ENCODE results near the gene CDR2.
"Not testable (repeated sequence)": the region's sequence is repeated elsewhere in the genome, so short reads cannot be mapped to it uniquely, and the experiment has no call there.

CDR2 gene

DNA sequence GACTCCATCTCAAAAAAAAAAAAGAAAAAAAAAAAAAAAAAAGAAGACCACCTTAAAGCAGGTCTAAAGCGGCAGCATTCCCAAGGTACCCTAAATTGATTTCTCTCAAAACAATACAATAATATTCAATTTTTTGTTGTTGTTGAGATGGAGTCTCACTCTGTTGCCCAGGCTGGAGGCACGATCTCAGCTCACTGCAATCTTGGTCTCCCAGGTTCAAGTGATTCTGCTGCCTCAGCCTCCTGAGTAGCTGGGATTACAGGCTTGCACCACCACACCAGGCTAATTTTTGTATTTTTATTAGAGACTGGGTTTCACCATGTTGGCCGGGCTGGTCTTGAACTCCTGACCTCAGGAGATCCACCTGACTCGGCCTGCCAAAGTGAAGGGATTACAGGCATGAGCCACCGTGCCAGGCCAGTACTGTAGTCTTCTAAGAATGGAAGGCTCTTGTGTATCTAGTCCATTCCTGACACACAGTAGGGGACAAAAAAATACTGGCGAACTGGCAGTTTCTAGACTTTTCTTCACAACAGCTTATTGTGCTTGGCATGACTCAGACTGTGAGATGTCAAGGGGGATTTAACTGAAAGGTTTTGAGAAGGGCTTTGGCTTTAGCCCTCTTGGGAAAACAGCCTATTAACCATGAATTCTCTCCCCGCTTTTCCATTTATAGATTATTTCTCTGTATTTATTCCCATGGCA, 17.3 kb downstream of the CDR2 start:
- DNase-seq, result no peak
- in situ Hi-C loops (cut with MboI; ENCODE audit: low pct_unique_long_range_greater_than_20kb, low sequenced_read_pairs), result no loop called here

DNA sequence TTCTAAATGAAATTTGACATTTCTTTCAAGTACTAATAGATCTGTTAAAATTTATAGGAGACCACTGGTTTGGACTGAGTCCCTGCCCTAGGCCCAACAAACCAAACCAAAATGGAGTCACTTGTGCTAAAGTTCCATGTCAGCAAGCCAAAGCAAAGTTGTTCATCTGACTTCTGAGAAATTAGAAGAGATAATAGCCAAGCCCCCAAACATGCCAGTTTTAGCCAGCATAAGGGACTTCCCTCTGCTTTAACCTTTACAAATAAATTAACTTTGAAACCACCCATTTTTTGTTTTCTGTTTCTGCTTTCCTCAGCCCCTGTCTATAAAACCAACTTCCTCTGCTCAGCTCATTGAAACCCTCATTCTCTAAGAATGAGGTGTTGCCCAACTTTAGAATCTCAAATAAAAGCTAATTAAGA, 18.9 kb downstream of the CDR2 start:
- peak; percentile 26 for DNase-seq
- in situ Hi-C loops (cut with MboI; ENCODE audit: low pct_unique_long_range_greater_than_20kb, low sequenced_read_pairs), result no loop called here

DNA sequence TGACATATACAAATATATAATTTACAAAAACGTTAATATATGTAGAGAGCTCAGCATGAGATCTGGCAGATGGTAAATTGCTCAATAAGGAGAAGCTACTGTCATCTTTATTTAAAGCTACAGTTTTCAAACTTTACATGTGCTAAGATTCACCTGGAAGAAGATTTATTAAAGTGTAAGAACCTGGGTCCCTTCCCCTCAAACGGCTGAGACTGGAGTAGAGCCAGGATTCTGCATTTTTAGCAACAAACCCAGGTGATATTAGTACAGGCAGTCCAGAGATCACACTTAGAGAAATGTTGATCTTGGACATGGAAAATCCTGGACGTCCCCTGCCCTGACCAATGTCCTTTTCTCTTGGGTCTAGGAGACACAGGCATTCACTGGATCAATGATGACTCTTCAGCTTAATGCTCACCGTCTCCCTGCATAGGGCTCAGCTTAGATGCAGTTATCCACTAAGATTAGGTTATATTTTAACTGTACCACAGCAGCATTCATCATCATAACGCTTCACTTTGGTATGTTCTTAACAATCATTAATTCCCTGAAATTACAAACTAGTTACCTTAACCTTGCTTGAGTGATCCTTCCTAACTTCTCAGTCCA, 20.4 kb downstream of the CDR2 start:
- DNase-seq, result no peak
- in situ Hi-C loops (cut with MboI; ENCODE audit: low pct_unique_long_range_greater_than_20kb, low sequenced_read_pairs), result no loop called here

DNA sequence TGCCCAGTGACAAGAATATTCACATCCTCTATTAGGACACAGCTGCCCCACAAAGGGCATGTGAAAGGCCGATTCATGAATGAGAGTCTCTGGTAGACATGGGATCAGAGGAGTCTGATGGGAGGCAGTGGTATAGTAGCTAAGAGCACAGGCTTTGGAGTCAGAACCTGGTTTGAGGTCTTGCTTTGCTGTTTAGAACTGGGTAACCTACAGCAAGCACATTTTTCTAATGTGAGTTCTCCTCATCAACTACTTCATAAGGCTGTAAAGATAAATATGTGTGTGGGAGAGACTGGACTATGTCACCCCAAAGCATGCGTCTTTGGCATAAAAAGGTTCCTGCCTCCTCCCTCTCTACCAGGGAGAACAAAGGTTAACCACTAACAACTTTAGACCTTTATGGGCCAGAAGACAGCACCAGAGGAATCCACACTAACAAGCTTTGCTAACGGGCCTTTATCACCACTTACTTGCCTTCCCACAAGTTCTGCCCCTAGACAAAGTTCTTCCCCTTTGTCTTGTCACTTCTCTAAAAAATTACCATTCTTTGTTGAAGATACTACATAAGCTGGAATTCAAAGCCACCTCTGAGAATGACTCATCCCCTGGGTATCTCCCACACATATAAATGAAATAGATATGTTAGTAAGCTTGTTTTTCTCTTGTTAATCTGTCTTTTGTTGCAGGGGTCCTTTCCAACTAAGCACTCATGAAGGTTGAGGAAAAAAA, 21.1 kb downstream of the CDR2 start:
- in situ Hi-C loops (cut with MboI; ENCODE audit: low pct_unique_long_range_greater_than_20kb, low sequenced_read_pairs), result no loop called here
- peak; percentile 91 for DNase-seq

DNA sequence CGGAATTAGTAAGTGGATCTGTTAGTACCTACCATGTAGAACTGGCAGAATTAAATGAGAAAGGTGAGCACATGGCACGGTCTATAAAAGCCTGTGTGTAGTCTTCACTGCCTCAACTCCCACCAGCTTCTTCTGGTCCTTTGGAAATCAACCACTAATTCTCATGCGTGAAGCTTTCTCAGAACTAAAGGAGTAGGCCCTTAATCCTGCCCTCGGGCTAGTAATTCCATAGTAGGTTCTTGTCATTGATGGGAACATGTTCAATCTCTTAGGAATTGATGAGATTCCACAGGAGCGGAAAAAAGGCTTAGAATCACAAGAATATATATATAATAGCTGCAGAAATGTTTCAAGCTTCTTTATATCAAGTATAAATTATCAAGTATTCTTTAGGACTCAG, 21.7 kb downstream of the CDR2 start:
- in situ Hi-C loops (cut with MboI; ENCODE audit: low pct_unique_long_range_greater_than_20kb, low sequenced_read_pairs), result no loop called here
- DNase-seq, result no peak

DNA sequence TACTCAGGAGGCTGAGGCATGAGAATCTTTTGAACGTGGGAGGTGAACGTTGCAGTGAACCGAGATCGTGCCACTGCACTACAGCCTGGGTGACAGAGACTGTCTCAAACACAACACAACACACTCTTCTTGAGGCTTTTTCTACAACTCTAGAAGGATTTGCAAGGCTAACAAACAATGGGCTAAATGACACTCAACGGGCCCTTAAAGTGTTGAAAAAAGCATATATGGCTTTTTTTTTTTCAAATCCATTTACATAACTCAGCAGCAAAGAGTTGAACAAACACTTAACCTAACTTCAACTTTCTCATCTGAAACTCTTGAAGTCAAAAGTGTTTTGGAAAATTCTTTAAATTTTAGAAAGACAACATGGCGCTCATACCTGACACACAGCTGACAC, 22.3 kb downstream of the CDR2 start:
- in situ Hi-C loops (cut with MboI; ENCODE audit: low pct_unique_long_range_greater_than_20kb, low sequenced_read_pairs), result no loop called here
- no peak for DNase-seq

DNA sequence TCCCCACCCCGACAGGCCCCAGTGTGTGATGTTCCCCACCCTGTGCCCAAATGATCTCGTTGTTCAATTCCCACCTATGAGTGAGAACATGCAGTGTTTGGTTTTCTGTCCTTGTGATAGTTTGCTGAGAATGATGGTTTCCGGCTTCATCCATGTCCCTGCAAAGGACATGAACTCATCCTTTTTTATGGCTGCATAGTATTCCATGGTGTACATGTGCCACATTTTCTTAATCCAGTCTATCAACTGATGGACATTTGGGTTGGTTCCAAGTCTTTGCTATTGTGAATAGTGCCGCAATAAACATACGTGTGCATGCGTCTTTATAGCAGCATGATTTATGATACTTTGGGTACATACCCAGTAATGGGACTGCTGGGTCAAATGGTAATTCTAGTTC, 23.4 kb downstream of the CDR2 start:
- in situ Hi-C loops (cut with MboI; ENCODE audit: low pct_unique_long_range_greater_than_20kb, low sequenced_read_pairs); DNase-seq: not testable (repeated sequence)

DNA sequence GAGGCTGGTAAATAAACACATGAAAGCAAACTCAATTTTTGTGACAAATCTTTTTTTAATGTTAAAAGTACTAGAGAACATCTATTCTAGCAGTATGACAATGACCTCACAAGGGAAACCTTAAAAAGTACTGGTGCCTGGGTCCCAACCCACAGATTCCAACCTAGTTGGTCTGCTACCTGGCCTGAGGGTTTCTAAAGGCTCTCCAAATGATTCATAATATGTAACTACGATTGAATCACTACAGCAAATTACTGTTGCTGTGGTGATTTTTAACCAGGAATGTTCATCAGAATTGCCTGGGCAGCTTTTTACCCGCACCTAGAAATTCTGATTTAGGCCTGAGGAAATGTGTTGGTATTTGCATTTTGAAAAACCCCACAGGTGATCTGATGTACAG, 26.1 kb downstream of the CDR2 start:
- no peak for DNase-seq
- in situ Hi-C loops (cut with MboI; ENCODE audit: low pct_unique_long_range_greater_than_20kb, low sequenced_read_pairs), result no loop called here

DNA sequence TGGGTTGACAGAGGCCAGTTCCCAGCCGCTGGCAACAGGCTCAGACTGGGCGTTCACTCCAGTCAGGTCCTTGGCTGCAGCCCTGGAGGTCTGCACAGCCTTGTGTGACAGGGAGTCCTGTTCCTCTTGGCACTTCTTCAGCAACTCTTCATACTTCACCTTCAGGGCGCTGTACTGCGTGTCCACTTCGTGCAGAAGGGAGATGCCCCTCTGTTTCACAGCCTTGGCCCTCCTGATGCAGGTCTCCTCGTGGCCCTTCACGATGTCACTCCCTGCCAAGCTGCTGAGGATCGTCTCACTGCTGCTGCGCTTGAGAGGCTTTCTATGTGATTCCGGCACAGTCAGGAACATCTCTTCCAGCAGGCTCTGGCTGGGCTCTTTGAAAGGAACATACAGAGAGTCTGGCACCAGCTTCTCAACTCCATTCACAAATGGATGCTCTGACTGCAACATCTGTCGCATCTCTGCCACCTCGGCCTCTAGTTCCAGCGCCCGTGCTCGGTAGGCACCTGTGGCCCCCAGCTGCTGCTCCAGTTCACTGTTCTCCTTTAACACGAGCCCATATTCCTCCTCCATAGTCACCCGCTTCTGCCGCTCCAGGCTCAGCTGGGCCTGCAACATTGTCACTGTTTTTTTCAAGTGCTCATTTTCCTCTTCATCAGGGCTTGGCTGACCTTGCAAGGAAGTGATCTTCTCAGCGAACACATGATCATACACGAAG, 27.2 kb downstream of the CDR2 start:
- in situ Hi-C loops (cut with MboI; ENCODE audit: low pct_unique_long_range_greater_than_20kb, low sequenced_read_pairs), result no loop called here

DNA sequence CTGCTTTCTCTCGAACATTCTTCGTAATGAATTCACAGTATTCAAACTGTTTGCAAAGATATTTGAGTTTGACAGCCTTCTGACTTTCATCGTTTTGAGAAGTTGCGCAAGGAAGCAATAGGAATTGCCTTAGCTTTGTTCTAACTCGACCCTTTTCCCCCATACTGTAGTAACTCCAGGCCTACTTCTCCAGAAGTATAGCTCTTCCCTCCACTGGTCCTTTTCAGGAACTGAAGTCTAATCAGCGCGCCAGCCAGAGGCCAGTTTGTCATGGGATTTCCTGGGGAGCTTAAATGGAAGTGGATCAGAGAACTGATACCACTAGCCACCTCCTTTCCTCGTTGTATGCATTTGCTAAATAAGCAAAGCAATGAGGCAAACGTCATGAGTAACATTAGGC, 27.9 kb downstream of the CDR2 start:
- in situ Hi-C loops (cut with MboI; ENCODE audit: low pct_unique_long_range_greater_than_20kb, low sequenced_read_pairs), result no loop called here

More for the DNA sequence above, 27.2 kb downstream of the CDR2 start:
- no peak for DNase-seq

DNA sequence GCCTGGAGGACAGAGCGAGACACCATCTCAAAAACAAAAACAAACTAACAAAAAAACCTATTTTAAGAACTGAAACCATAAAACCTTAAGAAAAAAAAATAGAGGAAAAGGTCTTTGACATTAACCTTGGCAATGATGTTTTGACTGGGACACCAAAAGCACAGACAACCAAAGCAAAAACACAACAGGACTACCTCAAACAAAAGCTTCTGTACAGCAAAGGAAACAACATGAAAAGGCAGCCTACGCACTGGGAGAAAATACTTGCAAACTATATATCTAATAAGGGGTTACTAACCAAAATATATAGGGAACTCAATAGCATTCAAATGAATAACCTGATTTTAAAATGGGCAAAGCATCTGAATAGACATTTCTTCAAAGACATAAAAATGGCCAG, 32.3 kb downstream of the CDR2 start:
- no peak for DNase-seq
- in situ Hi-C loops (cut with MboI; ENCODE audit: low pct_unique_long_range_greater_than_20kb, low sequenced_read_pairs), result no loop called here

More for the DNA sequence above, 27.9 kb downstream of the CDR2 start:
- no peak for DNase-seq

DNA sequence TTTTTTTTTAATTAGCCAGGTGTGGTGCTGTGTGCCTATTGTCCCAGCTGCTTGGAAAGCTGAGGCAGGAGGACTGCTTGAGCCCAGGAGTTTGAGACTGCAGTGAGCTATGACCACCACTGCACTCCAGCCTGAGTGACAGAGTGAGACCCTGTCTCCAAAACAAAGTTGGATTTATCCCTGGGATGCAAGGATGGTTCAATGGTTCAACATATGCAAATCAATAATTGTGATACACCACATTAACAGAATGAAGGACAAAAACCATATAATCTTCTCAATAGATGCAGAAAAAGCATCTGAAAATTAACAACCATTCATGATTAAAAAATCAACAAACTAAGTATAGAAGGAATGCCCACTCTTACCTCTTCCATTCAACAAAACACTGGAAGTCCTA, 33.5 kb downstream of the CDR2 start:
- in situ Hi-C loops (cut with MboI; ENCODE audit: low pct_unique_long_range_greater_than_20kb, low sequenced_read_pairs), result no loop called here
- DNase-seq, result no peak

DNA sequence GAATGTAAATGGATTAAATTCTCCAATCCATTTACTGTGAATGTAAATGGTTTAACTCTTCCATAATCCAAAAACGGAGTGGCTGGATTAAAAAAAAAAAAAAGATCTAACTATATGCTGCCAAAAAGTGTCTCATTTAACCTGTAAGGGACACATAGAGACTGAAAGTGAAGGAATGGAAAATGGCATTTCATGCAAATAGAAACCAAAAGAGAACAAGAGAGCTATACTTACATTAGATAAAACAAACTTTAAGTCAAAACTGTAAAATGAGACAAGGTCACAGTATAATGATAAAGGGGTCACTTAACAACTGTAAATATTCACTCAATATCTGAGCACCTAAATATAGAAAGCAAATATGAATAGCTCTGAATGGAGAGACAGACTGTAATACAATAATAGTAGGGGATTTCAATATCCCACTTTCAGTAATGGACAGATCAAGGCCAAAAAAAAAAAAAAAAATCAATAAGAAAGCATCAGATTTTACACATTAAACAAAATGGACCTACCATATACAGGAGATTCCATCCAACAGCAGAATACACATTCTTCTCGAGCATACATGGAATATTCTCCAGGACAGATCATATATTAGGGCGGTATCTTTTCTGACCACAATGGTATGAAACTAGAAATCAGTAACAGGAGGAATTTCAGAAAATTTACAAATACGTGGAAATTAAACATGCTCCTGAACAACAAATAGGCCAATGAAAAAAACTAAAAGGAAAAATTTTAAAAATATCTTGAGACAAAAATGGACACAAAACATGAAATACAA, 36.4 kb downstream of the CDR2 start:
- in situ Hi-C loops (cut with MboI; ENCODE audit: low pct_unique_long_range_greater_than_20kb, low sequenced_read_pairs), result no loop called here

DNA sequence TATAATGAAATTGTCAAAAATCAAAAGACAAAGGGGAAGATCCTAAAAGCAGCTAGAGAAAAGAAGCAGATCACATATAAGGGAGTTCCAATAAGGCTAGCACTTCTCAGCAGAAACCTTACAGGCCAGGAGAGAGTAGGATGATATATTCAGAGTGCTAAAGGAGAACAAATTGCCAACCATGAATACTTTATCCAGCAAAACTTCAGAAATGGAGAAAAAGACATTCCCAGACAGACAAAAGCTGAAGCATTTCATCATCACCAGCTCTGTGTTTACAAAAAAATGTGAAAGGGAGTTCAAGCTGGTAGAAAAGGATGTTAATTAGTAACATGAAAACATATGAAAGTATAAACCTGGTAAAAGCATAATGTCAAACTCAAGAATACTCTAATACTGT, 37.4 kb downstream of the CDR2 start:
- in situ Hi-C loops (cut with MboI; ENCODE audit: low pct_unique_long_range_greater_than_20kb, low sequenced_read_pairs), result no loop called here
- no peak for DNase-seq

More for the DNA sequence above, 36.4 kb downstream of the CDR2 start:
- no peak for DNase-seq

DNA sequence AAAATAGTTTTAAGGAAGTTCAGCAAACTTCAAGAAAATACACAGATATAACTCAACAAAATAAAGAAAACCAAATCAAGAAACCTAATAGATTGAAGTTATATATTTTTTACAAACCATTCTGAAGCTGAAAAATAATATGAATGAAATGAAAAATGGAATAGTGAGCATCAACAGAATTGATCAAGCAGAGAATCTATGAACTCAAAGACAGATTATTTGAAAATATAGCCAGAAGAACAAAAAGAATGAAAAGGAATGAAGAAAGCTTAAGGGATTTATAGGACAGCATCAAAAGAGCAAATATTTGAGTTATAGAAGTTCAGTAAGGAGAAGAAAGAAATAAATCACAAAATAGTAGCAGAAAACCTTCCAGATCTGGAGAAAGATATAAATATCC, 37.8 kb downstream of the CDR2 start:
- in situ Hi-C loops (cut with MboI; ENCODE audit: low pct_unique_long_range_greater_than_20kb, low sequenced_read_pairs), result no loop called here
- DNase-seq, result no peak

DNA sequence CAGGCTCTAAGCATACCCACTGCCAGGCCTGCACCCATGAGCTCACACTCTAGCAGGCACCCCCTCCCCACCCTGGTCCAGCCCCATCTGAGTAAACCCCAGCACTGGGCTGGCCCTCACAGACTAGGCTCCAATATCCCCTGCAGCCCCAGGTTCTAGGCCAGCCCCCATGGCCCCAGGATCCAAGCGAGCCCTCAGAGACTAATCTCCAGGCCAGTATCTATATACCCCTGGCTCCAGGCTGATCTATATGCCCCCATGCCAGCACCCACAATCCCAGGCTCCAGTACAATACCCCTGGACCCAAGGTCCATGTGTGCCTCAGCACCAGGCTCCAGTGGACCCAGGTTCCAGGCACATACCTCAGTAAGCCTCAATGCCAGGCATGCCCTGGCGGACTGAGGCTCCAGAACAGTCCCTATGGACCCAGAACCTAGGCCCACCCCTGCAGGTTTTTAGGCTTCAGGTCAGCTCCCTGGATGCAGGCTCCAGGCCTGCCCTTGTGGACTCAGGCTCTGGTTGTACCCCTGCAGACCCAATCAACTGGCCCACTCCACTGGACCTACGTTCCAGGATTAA, 38.7 kb downstream of the CDR2 start:
- in situ Hi-C loops (cut with MboI; ENCODE audit: low pct_unique_long_range_greater_than_20kb, low sequenced_read_pairs), result no loop called here
- DNase-seq, result no peak

DNA sequence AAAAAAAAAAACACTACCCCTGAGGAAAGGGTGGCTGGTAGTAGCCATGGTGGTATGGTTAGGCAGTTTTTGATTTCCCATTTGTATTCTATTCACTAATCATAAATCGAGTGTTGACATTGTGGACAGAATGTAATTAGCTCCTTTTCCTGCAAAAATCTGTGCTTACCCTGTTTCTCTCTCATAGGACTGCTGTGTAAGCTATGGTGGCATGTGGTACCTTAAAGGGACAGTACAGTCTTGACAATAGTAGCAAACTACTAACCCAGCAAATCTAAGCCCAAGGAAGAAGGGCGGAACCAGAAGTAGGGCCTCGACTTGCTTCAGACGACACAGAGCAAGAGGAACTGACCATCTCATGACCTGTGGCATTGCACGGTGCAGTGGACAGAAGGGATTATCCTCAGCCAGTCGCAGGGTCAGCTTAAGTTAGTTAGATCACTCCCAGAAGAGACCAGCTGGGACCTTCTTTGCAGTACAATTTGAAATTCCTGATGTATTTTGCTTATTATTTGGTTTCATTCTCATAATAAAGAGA, 40.9 kb downstream of the CDR2 start:
- no peak for DNase-seq
- in situ Hi-C loops (cut with MboI; ENCODE audit: low pct_unique_long_range_greater_than_20kb, low sequenced_read_pairs), result no loop called here

DNA sequence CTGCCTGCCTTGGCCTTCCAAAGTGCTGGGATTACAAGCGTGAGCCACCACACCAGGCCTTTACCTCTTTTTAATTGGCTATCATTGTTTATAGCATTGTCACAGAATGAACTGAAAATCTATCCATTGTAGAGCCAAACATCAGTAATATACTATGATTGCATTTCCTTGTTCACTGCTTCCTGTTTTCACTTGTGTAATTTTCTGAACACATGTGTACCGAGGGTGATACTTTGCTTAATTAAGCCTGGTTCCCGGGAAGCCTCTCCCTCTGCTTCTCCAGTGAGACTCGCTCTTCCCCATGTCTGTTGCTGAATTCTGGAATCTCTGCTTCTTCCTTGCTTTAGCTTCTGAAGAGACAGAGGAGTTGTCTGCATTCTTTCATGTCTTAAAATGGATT, 44.1 kb downstream of the CDR2 start:
- no peak for DNase-seq
- in situ Hi-C loops (cut with MboI; ENCODE audit: low pct_unique_long_range_greater_than_20kb, low sequenced_read_pairs), result no loop called here
